Stimulated activated effector memory CD8-positive, alpha-beta T cell treated with anti-CD3 and anti-CD28 coated beads, Interleukin-12 subunit alpha, Interleukin-12 subunit beta, amount 100 ng/mL, for 72 hours (primary cell): ENCODE data around the gene CCDC102A.
A peak's percentile ranks its signal among the peaks of the same experiment; 100 is the strongest.
"Not testable (repeated sequence)": the region's sequence is repeated elsewhere in the genome, so short reads cannot be mapped to it uniquely, and the experiment has no call there.

ENCODE experiments used
- ATAC-seq: fragments of 150-1000 bp; cut with Tn5 transposase; 2 replicates; pipeline ENCODE4 v1.10.0; 2021
- DNase-seq, 2 donors: peaks; one replicate each; pipeline ENCODE4 v3.0.0; 2021 to 2022; ENCODE audit warnings: low spot score in 2 of 2
- H3K27ac Mint-ChIP-seq: one replicate; pipeline ENCODE4 v1.8.0; 2022; ENCODE audit warnings: mild to moderate bottlenecking, mixed read lengths
- H3K36me3 Mint-ChIP-seq: one replicate; pipeline ENCODE4 v1.8.0; 2022; ENCODE audit warnings: mild to moderate bottlenecking, mixed read lengths
- H3K4me1 Mint-ChIP-seq: one replicate; pipeline ENCODE4 v1.8.0; 2022; ENCODE audit warnings: mixed read lengths
- H3K4me3 Mint-ChIP-seq: one replicate; pipeline ENCODE4 v1.8.0; 2022; ENCODE audit warnings: mild to moderate bottlenecking, mixed read lengths
- H3K9me3 Mint-ChIP-seq: one replicate; pipeline ENCODE4 v1.8.0; 2022; ENCODE audit warnings: mixed read lengths

Gene CCDC102A

DNA sequence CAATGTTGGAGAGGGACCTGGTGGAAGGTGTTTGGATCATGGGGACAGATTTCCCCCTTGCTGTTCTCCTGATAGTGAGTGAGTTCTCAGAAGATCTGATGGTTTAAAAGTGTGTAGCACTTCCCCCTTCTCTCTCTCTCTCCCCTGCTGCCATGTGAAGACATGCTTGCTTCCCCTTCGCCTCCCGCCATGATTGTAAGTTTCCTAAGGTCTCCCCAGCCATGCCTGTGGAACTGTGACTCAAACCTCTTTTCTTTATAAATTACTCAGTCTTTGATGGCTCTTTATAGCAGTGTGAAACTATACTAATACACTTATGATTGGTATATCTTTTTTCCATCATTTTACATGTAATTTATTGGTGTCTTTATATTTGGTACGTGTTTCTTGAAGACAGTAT, 19.5 kb upstream of the CCDC102A start:
- Mint-ChIP-seq H3K4me3 (peak overlapping the region; percentile 23), H3K36me3 (peaks cover 100% of the 10 kb centered on the region), H3K4me1 (peaks cover 59% of the 10 kb centered on the region), H3K27ac (peak overlapping the region; percentile 63), H3K9me3 (peaks cover 14% of the 10 kb centered on the region)
- DNase-seq (no peak), ATAC-seq (peak; percentile 83)

DNA sequence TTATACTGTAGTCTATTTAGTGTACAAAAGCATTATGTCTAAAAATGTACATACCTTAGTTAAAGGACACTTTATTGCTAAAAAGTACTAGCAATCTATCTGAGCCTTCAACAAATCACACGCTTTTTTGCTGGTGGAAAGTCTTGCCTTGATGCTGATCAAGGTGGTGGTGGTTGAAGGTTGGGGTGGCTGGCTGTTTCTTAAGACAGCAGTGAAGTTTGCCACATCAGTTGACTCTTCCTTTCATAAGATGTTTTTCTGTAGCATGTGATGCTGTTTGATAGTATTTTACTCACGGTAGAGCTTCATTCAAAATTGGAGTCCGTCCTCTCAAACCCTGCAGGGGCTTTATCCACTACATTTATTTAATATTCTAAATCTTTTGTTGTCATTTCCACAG, 14.7 kb upstream of the CCDC102A start:
- peaks cover 5% of the 10 kb centered on the region for H3K9me3 Mint-ChIP-seq
- peaks cover 100% of the 10 kb centered on the region for H3K36me3 Mint-ChIP-seq
- no peak overlapping the region for H3K27ac Mint-ChIP-seq
- H3K4me3 Mint-ChIP-seq: no peak overlapping the region
- peaks cover 59% of the 10 kb centered on the region for H3K4me1 Mint-ChIP-seq
- ATAC-seq (no peak), DNase-seq (no peak)

DNA sequence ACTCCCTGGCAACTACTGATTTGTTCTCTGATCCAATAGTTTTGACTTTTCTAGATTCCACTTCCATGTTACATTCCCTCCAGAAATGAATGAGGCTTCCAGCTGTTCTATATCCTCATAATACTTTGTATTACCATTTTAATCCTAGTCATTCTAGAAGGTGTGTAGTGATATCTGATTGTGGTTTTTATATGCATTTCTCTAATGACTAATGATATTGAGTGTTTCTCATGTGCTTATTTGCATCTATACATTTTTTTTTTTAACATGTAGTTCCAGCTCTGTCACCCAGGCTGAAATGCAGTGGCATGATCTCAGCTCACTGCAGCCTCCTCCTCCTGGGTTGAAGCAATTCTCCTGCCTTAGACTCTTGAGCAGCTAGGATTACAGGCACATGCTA, 13.4 kb upstream of the CCDC102A start:
- DNase-seq: no peak
- Mint-ChIP-seq H3K27ac (peak overlapping the region; percentile 69), H3K9me3 (no peaks in the 10 kb centered on the region), H3K4me1 (peaks cover 62% of the 10 kb centered on the region), H3K36me3 (peaks cover 100% of the 10 kb centered on the region), H3K4me3 (peak overlapping the region; percentile 79)
- ATAC-seq: peak; percentile 74

DNA sequence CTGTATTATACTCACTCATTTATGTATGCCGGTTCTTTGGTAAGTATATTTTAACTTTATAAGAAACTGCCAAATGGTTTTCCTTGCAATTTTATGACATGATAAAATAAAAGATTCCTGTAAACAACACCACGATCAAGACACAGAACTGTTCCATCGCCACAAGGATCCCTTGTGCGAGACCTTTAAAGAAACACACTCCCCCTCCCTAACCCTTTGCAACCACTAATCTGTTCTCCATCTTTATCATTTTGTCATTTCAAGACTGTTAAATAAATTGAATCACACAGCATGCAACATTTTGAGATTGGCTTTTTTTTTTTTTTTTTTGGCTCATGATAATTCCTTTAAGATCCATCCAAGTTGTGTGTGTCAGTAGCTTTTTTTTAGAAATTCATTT, 12.0 kb upstream of the CCDC102A start:
- peaks cover 100% of the 10 kb centered on the region for H3K36me3 Mint-ChIP-seq
- ATAC-seq (peak; percentile 47), DNase-seq (no peak)
- H3K4me1 Mint-ChIP-seq: peaks cover 72% of the 10 kb centered on the region
- peak overlapping the region; percentile 79 for H3K4me3 Mint-ChIP-seq
- H3K27ac Mint-ChIP-seq: no peak overlapping the region
- H3K9me3 Mint-ChIP-seq: no peaks in the 10 kb centered on the region

DNA sequence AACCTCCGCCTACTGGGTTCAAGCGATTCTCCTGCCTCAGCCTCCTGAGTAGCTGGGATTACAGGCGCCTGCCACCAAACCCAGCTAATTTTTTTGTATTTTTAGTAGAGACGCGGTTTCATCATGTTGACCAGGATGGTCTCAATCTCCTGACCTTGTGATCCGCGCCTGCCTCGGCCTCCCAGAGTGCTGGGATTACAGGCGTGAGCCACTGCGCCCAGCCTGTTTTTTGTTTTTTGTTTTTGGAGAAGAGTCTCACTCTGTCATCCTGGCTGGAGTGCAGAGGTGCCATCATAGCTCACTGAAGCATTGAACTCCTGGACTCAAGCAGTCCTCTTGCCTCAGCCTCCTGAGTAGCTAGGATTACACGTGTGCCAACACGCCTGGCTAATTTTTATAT, 11.2 kb upstream of the CCDC102A start:
- not testable (repeated sequence) for H3K9me3 Mint-ChIP-seq, H3K27ac Mint-ChIP-seq, ATAC-seq, DNase-seq
- peaks cover 67% of the 10 kb centered on the region for H3K4me1 Mint-ChIP-seq
- H3K4me3 Mint-ChIP-seq: peak overlapping the region; percentile 79
- peaks cover 100% of the 10 kb centered on the region for H3K36me3 Mint-ChIP-seq

DNA sequence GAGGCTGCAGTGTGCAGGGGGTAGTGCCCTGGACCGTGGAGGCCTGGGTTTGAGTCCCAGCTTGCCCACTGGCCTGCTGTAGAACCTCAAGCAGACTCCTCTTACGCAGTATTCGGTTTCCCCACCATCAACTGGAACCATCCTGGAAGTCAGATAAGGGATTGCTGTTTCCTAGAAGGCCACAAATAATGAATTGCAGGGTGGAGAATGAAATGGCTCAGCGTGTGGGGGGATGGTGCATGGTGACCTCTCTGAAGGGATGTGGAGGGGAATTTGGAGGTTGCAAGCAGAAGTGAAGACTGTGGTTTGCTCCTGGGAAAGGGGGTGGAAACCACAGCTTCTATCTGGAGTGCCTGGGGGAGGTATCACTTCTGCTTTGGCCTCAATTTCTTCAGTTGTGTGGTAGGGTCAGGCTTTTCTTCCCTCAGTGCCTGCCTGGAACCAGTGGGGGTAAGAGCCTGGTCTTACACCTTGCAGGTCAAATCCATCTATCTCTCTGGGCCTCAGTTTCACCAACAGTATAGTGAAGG, 7.8 kb upstream of the CCDC102A start:
- peak overlapping the region; percentile 79 for H3K4me3 Mint-ChIP-seq
- peaks cover 72% of the 10 kb centered on the region for H3K36me3 Mint-ChIP-seq
- peak overlapping the region; percentile 100 for H3K27ac Mint-ChIP-seq
- ATAC-seq (peak; percentile 71), DNase-seq (peak in 1 of 2 donors; percentile 76)
- no peaks in the 10 kb centered on the region for H3K9me3 Mint-ChIP-seq
- peaks cover 69% of the 10 kb centered on the region for H3K4me1 Mint-ChIP-seq

DNA sequence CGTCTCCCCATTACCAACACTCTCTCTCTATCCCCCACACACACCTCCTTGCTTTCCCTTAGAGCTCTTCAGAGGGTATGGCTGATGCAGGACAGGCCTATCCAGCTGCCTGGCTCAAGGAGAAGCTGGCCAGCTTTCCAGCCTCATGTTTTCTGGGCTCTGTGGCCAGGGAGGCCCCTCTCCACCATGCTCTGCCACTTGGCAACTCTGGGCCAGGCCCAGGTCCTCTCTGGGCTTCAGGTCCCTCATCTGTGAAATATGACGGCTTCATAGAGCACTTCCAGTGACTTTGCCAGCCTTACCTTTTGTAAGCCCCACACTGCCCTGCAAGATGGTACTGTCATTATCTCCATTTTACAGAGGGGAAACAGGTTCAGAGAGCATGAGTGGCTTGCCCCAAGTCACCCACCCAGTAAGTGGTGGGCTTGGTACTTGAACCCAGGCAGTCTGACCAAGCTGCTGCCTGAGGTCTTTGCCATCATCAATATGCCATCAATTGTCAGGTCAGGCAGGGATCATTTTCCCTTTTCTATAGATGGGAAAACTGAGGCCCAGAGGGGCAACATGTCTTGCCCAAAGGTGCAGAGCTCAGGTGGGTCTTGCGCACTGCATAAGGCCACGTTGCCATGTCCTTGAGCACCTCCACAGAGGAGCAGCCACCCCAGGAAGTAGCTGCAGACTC, 5.5 kb upstream of the CCDC102A start:
- Mint-ChIP-seq H3K27ac (peak overlapping the region; percentile 100), H3K4me3 (peak overlapping the region; percentile 79), H3K36me3 (peaks cover 69% of the 10 kb centered on the region), H3K9me3 (no peaks in the 10 kb centered on the region), H3K4me1 (peaks cover 73% of the 10 kb centered on the region)
- ATAC-seq: no peak
- no peak for DNase-seq

DNA sequence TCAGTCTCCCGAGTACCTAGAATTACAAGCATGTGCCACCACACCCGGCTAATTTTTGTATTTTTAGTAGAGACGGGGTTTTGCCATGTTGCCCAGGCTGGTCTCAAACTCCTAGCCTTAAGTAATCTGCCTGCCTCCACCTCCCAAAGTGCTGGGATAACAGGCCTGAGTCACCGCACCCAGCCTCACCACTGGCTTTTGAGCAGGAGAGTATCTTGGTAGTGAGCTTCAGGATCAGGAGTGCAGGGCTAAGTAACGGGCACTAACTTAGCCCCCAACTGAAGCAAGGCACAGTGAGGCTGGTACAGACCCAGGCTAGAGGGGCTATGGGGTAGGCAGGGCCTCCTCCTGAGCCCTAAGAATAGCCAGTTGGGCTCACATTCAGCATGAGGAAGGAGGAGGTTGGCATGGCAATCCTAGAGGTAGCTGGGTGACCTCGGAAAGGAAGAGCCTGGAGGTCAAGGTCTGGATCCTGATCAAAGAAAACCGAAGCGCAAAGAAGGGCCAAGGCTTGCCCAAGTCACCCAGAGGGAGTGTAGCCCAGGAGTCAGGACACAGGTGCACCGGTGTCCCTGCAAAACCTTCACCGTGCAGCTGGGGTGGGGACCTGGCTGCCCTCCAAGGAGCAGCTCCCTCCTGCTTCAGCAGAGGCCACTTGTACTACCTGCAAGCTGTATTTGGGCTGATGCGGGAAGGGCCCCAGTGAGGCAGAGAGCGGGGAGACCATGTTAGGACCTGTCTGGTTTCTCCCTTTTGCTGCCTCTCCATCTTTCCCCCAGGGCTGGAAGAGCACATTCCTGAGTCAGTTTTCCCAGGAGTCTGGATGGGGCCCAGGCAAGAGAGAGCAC, 4.8 kb upstream of the CCDC102A start:
- peaks cover 65% of the 10 kb centered on the region for H3K36me3 Mint-ChIP-seq
- DNase-seq (no peak), ATAC-seq (no peak)
- H3K4me1 Mint-ChIP-seq: peaks cover 74% of the 10 kb centered on the region
- H3K4me3 Mint-ChIP-seq: peak overlapping the region; percentile 79
- H3K9me3 Mint-ChIP-seq: no peaks in the 10 kb centered on the region
- H3K27ac Mint-ChIP-seq: peak overlapping the region; percentile 100

DNA sequence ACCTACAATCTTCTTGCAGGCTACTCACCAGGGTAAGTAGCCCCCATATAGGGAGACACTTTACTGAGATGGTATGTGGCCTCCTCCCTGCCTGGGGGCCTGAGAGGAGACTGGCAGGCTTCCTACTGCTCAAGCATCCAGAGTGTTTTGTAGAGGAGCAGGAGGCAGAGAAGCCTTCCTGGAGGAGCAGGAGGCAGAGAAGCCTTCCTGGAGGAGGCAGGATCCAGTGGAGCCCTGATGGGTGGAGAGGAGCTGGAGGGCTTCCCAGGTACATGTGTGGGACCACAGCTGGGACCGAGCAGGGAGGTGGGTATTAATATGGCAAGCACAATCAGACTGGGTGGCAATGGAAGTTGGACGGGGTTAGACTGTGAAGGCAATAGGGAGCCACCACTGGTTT, 4.0 kb upstream of the CCDC102A start:
- ATAC-seq (no peak), DNase-seq (no peak)
- peak overlapping the region; percentile 100 for H3K27ac Mint-ChIP-seq

DNA sequence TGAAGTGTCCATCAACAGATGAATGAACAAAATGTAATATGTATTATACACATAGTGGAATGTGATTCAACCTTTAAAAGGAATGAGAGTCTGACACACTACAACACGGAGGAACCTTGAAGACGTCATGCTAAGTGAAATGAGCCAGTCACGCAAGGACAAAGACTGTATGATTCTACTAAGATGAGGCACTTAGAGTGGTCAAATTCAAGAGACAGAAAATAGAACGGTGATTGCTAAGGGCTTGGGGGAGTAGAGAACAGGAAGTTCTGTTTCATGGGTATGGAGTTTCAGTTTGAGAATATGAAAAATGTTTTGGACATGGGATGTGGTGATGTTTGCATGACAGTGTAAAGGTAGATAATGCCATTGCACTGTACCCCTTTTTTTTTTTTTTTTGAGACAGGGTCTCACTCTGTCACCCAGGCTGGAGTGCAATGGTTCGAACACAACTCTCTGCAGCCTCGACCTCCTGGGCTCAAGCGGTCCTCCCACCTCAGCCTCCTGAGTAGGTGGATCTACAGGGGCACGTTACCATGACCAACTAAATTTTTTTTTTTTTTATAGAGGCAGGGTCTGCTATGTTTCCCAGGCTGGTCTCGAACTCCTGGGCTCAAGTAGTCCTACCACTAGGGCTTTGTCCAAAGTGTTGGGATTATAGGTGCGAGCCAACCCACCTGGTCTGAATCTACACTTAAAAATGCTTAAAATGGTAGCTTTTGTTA, 2.9 kb upstream of the CCDC102A start:
- H3K36me3 Mint-ChIP-seq: peaks cover 55% of the 10 kb centered on the region
- peaks cover 75% of the 10 kb centered on the region for H3K4me1 Mint-ChIP-seq
- H3K27ac Mint-ChIP-seq: peak overlapping the region; percentile 100
- H3K9me3 Mint-ChIP-seq: no peaks in the 10 kb centered on the region
- DNase-seq (peak in 1 of 2 donors; percentile 67), ATAC-seq (peak; percentile 71)
- H3K4me3 Mint-ChIP-seq: peak overlapping the region; percentile 79

More for the DNA sequence above, 4.0 kb upstream of the CCDC102A start:
- H3K9me3 Mint-ChIP-seq: no peaks in the 10 kb centered on the region
- peaks cover 71% of the 10 kb centered on the region for H3K4me1 Mint-ChIP-seq
- H3K36me3 Mint-ChIP-seq: peaks cover 64% of the 10 kb centered on the region
- peak overlapping the region; percentile 79 for H3K4me3 Mint-ChIP-seq

DNA sequence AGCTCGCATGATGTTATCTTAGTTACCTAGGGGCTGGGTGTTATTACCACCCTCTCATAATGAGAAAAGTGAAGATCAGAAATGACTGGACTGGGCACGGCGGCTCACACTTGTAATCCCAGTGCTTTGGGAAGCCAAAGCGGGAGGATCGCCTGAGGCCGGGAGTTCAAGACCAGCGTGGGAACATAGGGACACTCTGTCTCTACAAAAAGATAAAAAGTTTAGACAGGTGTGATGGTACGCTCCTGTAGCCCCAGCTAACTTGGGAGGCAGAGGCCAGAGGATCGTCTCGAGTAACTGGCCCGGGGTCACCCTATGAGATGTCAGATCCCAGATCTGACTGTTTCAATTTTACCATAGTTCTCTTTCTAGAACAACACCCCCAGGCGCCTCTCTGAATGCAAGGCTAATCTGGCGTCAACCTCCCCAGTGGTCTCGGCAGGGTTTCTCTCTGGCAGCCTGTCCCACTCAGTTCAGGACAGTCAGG, 1.9 kb upstream of the CCDC102A start:
- Mint-ChIP-seq H3K4me3 (peak overlapping the region; percentile 77), H3K27ac (peak overlapping the region; percentile 100), H3K9me3 (no peaks in the 10 kb centered on the region), H3K36me3 (peaks cover 50% of the 10 kb centered on the region), H3K4me1 (peaks cover 80% of the 10 kb centered on the region)
- peak; percentile 53 to 90 for DNase-seq
- ATAC-seq: peak; percentile 64

DNA sequence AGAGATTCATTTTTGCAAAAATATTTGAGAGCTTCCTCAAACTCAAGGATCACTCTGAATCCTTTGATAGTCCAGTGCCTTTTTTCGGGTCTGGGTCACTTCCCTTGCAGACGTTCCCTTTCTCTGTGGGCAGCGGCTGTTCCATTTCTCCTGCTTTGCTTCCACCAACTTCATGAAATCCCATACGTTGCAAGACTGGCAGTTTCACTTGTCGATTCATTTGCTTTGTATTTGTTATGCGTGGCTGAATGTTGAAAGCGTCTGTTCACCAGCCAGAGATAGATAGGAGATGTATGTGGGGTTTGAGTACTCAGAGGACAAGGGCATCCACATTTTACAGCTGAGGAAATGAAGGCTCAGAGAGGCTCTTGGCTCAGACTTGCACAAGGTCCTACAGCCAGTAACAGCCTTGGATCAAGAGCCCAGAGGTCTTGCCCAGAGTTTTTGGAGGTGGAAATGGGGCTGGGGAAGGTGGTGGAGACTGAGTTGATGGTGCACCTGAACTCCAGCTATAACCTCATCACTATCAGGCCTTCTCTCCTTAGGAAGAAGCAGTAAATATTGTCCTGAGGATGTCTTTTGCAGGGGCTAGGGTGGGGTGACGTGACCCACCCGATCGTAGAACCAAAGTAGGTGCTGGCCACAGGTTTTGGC, 1.3 kb upstream of the CCDC102A start:
- peaks cover 49% of the 10 kb centered on the region for H3K36me3 Mint-ChIP-seq
- H3K4me1 Mint-ChIP-seq: peaks cover 85% of the 10 kb centered on the region
- DNase-seq (no peak), ATAC-seq (no peak)
- no peaks in the 10 kb centered on the region for H3K9me3 Mint-ChIP-seq
- peak overlapping the region; percentile 100 for H3K27ac Mint-ChIP-seq
- H3K4me3 Mint-ChIP-seq: peak overlapping the region; percentile 77

DNA sequence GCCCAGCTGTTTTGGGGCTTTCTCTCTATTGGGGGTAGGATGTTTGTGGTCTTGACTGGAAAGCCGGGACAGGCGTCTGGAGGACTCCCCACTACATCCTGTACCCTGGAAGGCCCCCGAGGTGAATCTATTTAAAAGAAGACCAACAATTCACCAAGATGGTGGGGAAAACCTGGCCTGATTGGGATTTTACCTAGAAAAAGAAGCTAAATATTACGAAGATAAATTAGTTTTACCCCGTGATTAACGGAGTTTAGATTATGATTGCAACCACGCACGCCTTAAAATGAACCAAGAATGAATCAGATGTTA, 779 bp upstream of the CCDC102A start:
- H3K36me3 Mint-ChIP-seq: peaks cover 47% of the 10 kb centered on the region
- peak overlapping the region; percentile 100 for H3K27ac Mint-ChIP-seq
- H3K9me3 Mint-ChIP-seq: no peaks in the 10 kb centered on the region
- peaks cover 86% of the 10 kb centered on the region for H3K4me1 Mint-ChIP-seq
- peak overlapping the region; percentile 77 for H3K4me3 Mint-ChIP-seq
- no peak for DNase-seq
- no peak for ATAC-seq

DNA sequence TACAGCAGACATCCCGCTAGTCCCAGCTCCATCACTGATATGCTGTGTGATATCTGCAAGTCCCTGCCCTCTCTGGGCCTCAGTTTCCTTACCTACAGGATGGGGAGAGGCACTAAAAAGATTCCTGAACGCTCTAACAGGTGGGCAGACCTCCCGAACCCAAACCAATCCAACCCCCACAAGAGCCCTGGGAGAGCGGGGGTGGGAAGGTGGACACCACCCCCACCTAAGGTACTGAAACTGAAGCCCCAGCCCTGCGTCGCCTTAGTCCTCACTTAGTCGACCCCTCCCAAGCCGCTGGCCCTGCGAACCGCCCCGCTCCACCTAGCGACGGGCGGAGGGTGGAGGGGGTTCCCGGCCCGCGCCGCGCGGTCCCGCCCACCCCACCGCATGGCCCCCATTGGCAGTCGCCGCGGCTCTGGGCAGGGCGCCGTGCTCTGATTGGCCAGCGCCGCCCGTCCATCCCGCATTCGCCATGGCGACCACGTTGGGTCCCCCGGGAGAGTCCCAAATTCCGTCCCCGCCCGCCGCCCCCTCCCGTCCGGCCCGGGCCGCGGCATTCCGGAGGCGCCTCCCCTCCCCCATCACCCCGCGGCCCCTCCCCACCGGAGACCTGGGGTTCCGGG, 578 bp downstream of the CCDC102A start:
- ATAC-seq (peak; percentile 71), DNase-seq (peak; percentile 86 to 95)
- Mint-ChIP-seq H3K36me3 (peaks cover 56% of the 10 kb centered on the region), H3K4me1 (peaks cover 86% of the 10 kb centered on the region), H3K4me3 (peak overlapping the region; percentile 77), H3K9me3 (no peaks in the 10 kb centered on the region), H3K27ac (peak overlapping the region; percentile 100)
